ENCODE measurements around the gene PALM.
"Not testable (repeated sequence)": the region's sequence is repeated elsewhere in the genome, so short reads cannot be mapped to it uniquely, and the experiment has no call there.

Gene PALM

DNA sequence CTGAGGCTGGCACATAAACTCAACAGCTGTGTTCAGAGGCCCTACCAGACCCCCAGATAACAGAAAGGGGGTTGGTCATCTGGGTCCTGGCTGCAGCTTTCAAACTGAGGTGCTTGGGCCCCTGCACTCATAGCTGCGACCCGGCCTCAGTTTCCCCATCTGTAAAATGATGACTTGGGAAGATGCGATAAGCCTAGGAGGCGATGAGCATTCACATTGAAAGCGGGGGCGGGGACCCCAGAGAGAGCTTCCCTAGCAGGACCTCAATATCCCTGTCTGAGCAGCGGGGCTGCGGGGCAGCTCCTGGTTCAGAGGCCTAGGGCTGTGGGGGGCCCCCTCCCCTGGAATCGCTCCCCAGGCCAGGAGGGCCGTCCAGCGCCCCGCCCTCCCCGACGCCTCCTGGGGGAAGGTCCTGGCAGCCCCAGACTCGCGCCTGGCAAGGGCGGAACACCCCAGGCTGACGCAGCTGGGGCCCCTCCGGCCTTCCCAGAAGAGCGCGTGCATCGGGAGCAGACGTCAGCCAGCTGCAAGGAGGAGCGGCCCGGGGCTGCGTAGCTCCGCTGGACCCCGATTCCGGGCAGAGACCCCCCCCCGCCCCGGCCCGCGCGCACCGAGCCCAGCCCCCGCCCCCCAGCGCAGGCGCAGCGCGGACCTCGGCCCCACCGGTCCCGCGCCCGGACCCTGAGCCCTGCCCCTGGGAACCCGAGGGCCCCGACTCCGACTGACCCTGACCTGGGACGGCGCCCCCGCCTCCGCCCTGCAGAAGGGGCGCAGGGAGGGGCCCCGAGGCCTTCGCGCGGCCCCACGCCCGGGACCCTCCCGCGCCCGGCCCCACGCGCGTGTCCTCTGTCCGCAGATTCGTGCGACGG, 29.1 kb upstream of the PALM start:
- no peak for DNase-seq

DNA sequence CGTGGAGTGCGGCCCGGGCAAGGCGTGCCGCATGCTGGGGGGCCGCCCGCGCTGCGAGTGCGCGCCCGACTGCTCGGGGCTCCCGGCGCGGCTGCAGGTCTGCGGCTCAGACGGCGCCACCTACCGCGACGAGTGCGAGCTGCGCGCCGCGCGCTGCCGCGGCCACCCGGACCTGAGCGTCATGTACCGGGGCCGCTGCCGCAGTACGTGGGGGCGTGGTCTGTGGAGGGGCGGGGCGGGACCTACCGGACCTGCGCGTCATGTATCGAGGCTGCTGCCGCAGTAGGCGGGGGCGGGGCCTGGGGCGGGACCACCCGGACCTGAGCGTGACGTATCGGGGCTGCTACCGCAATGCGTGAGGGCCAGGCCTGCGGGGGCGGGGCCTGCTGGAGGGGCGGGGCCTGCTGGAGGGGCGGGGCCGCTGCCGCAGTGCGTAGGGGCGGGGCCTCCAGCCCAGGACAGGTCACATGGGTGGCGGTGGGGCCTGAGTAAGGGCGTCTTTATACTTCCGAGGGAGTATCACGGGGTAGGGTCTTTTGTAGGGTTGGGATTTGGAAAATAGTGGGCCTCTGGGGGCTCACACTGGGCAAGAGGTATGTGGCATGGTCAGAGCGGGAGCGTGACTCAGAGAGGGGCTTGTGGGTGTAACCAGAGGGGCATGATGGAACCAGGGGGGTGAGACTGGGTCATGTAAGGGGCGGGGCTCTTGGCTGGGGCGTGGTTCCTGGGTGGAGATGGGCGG, 28.3 kb upstream of the PALM start:
- peak; percentile 79 for DNase-seq

DNA sequence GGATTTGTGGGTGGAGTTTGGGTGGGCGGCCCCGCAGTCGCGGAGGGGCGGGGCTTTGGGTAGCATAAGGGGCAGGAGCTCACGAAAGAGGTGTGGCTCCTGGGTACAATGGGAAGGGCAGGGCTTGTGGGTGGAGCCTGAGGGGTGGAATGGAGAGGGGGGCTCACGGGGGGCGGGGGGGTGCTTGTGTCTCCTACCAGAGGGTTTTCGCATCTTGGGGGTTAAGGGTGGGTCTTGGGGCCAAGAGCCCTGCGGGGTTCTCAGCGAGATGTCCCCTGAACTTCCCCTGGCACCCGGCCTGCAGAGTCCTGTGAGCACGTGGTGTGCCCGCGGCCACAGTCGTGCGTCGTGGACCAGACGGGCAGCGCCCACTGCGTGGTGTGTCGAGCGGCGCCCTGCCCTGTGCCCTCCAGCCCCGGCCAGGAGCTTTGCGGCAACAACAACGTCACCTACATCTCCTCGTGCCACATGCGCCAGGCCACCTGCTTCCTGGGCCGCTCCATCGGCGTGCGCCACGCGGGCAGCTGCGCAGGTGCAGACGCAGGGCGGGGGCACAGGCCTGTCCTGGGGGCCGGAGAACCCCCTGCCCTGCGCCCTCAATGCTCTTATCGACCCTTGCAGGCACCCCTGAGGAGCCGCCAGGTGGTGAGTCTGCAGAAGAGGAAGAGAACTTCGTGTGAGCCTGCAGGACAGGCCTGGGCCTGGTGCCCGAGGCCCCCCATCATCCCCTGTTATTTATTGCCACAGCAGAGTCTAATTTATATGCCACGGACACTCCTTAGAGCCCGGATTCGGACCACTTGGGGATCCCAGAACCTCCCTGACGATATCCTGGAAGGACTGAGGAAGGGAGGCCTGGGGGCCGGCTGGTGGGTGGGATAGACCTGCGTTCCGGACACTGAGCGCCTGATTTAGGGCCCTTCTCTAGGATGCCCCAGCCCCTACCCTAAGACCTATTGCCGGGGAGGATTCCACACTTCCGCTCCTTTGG, 27.4 kb upstream of the PALM start:
- no peak for DNase-seq

DNA sequence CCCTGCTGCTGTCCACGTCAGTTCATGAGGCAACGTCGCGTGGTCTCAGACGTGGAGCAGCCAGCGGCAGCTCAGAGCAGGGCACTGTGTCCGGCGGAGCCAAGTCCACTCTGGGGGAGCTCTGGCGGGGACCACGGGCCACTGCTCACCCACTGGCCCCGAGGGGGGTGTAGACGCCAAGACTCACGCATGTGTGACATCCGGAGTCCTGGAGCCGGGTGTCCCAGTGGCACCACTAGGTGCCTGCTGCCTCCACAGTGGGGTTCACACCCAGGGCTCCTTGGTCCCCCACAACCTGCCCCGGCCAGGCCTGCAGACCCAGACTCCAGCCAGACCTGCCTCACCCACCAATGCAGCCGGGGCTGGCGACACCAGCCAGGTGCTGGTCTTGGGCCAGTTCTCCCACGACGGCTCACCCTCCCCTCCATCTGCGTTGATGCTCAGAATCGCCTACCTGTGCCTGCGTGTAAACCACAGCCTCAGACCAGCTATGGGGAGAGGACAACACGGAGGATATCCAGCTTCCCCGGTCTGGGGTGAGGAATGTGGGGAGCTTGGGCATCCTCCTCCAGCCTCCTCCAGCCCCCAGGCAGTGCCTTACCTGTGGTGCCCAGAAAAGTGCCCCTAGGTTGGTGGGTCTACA, 25.9 kb upstream of the PALM start:
- no peak for DNase-seq

DNA sequence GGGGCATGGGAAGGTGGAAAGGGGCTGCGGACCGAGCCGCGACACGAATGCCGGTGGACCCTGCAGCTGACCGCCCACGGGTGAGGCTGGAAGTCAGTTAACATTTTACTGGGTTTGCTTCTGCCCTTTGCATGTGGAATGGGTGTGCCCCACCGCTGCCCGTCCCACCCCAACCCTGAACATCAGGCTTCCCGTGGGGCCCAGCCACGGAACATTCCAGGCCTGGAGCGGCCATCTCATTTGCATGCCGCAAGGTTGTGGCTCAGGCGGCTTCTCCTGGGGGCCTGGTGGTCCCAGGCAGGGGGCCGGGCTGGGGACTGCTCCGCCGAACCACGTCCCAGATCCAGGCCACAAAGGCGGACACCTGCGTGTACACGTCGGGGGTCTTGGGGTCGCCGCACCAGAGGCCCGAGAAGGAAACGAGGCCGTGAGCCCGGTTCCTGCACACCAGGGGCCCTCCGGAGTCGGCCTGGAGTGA, 23.2 kb upstream of the PALM start:
- DNase-seq, result no peak

DNA sequence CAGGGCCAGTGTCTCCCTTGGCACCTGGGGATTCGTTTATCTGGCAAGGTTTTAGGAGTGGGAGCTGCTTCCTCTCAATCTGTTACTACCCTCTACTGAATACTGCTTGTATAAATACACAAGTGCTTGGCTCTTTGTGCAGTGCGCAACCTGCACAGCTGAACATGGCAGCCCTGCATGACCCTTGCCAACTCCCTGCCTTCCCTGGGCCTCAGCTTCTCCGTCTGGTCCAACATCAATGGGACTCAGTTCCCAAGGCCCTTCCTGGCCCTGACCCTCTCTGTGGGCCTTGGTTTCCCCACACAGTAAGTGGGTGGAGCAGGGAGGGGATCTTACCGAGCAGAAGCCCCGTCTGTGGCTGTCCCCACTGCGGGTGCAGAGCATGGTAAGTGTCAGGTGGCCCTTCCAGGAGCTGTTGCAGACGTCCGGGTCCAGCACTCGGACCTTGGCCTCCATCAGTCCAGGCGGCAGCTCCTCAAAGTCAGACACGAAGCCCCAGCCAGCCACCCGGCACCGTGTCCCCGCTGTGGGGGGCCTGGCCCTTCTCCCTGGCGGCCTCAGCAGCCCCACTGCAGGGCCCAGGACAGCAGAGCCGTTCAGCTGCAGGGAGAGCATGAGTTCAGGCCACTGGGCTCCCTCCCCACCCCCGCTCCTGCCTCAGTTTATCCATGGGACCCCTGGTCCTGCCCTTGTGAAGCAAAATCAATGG, 22.0 kb upstream of the PALM start:
- DNase-seq, result no peak

DNA sequence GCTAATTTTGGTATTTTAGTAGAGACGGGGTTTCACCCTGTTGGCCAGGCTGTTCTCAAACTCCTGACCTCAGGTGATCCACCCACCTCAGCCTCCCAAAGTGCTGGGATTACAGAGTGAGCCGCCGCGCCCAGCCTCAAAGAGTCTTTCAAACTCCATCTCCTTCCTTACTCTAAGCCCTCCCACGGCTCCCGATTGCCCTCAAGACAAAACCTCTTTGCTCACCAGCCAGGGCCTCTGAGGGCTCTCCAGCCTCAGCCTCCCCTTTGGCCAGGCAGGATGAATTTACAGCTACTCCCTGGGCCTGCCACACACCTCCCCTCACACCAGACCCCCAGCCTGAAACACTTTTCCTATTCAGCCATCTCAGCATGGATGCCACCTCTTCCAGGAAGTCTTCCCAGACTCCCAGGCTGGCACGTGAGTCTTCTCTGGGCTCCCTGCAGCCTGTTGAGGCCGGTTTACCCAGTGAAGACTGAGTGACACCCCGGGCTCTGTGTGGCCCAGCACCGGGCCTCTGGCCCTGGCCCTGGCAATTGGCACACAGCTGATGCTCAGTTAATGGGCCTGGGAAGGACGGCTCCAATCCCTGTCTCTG, 21.1 kb upstream of the PALM start:
- DNase-seq, result no peak

DNA sequence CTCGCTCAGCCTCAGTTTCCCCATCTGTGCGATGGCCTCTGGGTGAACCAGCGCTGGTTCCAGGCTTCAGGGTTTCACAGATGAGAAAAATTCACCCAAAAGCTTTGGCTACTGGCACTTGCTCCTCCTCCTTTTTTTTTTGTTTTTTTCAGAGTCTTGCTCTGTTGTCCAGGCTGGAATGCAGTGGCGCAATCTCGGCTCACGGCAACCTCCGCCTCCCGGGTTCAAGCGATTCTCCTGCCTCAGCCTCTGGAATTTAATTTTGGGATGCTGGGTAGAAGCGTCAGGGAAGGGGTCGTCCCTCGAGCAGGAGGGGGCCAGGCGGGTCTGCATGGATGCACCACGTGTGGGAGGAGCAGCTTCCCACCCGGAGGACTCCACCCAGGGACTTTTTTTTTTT, 20.5 kb upstream of the PALM start:
- DNase-seq, result no peak

DNA sequence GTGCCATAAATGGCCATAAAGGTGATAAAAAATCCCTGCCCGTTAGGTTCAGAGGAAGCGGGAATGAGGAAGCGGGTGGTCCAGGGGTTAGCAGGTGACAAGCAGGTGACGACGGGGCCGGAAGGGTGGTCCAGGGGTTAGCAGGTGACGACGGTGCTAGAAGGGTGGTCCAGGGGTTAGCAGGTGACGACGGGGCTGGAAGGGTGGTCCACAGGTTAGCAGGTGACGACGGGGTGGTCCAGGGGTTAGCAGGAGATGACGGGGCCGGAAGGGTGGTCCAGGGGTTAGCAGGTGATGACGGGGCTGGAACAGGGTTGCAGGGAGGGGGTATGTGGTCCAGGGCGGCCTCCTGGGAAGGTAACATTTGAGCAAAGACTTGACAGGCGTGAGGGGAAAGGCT, 19.7 kb upstream of the PALM start:
- DNase-seq, result no peak

DNA sequence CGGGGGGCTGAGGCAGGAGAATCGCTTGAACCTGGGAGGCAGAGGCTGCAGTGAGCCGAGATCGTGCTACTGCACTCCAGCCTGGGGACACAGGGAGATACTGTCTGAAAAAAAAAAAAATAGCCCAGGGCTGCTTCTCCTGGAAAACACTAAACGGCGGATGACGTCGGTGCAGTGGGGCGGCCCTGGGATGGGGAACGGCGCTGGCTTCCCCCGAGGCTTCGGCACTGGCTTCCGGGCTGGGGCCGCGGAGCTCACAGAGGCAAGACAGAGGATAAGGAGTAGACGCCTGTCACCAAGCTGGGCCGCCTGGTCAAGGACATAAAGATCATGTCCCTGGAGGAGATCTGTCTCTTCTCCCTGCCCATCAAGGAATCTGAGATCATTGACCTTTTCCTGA, 18.5 kb upstream of the PALM start:
- no peak for DNase-seq

DNA sequence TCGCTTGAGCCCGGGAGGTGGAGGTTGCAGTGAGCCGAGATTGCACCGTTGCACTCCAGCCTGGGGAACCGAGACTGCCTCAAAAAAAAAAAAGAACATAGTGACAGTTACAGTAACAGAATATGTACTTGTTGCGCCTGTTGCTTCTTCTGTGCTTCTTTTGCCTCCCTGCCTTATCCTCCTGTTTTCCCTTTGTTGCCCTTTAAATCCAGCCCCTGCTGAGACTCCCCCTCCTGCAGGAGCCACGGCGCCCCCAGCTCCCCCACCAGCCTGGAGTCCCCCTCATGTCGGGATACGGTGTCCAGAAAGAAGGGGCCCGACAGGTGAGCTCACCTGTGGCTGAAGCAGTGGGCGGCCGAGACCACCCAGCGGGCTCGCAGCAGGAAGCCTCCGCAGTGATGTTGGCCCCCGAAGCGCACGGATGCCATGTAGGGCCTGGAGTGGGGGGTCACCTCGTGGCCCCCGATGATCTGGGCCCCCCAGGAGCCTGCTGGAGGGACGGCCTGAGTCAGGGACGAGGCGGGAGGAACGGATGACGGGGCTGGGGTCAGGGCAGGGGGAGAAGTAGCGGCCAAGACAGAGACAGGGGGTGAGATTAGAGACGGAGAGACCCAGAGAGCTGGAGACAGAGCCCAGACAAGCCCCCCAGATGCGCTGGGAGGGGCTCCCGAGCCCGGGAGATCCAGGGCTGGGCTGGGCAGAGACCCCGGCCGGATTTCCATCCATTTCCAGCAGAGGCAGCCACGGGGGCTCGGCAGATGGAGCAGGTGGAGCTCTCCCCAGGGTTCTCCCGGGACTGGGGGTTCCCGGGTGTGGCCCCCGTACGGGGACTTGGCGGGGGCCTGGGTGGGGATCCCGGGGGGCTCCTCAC, 14.0 kb upstream of the PALM start:
- DNase-seq, result no peak

DNA sequence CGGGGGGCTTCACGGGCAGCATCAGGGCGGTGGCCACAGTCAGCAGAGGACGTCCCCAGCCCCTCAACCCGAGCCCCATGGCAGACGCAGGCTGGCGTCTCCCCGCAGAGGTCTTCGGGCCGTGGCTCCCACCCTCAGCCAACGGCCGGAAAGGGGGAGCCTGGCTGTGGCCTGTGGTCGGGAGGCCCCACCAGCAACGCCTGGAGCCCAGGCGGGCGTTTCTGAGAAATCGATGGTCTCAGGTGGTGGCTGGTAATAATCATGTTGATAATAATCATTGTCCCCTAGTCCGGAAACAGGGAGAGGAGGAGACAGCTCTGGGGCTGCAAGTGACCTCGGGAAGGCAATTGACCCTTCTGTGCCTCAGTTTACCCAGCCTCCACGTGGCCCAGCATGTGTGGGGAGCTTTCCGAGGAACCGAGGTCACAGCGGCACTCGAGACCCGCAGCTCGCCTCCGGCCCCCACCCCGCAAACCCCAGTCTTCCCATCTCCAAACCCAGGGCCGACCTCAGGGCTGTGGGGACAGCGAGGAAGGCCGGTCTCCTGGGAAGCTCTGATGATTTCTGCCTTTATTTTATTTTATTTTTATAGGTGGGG, 13.3 kb upstream of the PALM start, which contains the start of gene PRSS57:
Gene PRSS57, minus strand, starts transcription at position 101 of the 598 bp plus-strand sequence. Its CDS starts 22 bp downstream, at position 79.
- DNase-seq, result no peak

DNA sequence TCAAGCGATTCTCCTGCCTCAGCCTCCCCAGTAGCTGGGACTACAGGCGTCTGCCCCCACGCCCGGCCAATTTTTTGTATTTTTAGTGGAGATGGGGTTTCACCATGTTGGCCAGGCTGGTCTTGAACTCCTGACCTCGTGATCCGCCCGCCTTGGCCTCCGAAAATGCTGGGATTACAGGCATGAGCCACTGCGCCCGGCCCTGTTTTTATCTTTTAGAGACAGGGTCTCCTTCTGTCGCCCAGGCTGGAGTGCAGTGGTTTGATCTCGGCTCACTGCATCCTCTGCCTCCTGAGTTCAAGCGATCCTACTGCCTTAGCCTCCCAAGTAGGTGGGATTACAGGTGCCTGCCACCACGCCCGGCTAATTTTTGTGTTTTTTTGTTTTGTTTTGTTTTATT, 10.2 kb upstream of the PALM start:
- DNase-seq, result not testable (repeated sequence)

DNA sequence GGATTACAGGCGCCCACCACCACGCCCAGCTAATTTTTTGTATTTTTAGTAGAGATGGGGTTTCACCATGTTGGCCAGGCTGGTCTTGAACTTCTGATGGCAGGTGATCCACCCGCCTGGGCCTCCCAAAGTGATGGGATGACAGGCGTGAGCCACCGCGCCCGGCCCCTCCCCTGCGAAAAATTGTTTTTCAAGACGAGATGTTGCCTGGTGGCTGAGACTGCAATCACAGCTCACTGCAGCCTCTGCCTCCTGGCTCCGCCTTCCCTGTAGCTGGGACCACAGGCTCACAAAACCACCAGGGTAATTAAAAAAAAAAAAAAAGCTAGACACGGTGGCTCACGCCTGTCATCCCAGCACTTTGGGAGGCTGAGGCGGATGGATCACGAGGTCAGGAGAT, 8.8 kb upstream of the PALM start:
- not testable (repeated sequence) for DNase-seq

DNA sequence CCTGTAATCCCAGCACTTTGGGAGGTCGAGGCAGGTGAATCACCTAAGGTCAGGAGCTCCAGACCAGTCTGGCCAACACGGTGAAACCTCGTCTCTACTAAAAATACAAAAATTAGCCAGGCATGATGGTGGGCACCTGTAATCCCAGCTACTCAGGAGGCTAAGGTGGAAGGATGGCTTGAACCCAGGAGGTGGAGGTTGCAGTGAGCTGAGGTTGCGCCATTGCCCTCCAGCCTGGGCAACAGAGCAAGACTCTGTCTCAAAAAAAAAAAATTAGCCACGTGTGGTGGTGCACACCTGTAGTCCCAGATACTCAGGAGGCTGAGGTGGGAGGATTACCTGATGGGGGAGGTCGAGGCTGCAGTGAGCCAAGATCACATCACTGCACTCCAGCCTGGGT, 5.9 kb upstream of the PALM start:
- not testable (repeated sequence) for DNase-seq

DNA sequence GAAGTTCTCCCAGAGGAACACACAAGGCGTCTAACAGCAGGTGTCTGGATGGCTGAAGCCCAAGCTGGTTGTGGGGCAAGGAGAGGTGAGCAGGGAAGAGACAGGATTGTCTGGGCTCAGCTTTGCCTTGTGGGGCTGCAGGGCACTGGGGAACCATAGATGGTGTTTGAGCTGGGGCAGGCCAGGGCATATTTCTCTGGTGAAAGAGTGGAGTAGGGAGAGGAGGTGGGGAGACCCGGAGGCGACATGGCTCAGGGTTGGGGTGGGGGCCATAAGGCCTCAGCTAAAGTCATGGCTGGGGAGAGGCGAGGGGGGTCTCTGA, 5.4 kb upstream of the PALM start:
- DNase-seq, result no peak

DNA sequence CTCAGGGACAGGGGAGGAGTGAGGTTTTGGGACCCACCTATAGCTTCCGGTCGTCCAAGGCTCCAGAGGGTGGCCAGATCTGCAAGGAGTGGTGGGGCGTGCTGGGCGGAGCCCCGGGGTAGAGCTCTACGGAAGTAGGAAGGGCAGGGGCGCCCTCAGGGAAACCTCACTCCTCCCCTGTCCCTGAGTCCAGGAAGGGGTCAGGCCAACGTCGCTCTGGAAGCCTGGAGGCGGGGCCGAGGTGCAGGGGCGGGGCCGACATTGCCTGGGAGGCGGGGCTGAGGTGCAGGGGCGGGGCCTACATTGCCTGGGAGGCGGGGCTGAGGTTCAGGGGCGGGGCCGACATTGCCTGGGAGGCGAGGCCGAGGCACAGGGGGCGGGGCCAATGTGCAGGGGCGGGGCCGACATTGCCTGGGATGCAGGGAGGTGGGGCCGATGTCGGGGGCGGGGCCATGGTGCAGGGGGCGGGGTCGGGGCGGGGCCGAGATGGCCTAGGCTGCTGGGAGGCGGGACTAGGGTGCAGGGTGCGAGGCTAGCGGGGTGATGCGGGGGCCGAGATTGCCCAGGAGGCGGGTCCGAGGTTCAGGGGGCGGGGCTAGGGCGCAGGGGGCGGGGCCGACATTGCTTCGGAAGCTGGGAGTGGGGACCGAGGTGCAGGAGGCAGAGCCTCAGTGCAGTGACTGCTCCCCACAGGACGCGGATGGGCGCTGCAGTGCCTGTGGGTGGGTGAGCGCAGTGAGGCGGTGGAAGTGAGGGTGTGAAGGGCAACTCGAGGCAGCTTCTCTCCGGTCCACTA, 4.9 kb upstream of the PALM start:
- no peak for DNase-seq

DNA sequence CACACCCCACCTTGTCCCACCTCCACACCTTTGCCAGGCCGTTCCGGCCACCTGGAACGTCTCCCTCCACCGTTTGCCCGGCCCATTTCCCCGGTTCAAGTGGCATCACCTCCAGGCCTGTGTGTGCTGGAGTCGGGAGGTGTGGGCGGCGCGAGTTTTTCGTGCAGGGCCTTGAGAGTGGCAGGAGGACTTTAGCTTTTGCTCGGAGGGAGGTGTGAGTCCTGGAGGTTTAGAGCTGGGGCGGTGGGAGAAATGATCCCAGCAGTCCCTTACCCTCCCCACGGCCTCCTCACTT, 4.3 kb upstream of the PALM start:
- DNase-seq, result no peak

Measured in NCI-H748 treated with DMSO at 0.1 percent for 48 hours (cell line).